Uterus (tissue), 2 donors: ENCODE data around the gene LRRC7.

Experiments
- POLR2A ChIP-seq, 2 donors: fragments of 450-650 bp; IDR thresholded peaks; one replicate each; pipeline ENCODE4 v1.6.1; 2016; ENCODE audit warnings: antibody characterized with exemption in 2 of 2, mild to moderate bottlenecking in 1 of 2, moderate library complexity in 1 of 2
- TF ChIP-seq, protein P1 (sequence below), 4 experiments: fragments of 200-600 bp in 2 of 4; fragments of 450-650 bp in 2 of 4; sonication (generic) in 2 of 4; IDR thresholded peaks; one replicate each; pipeline ENCODE4 v1.5.1; 2016 to 2019; ENCODE audit warnings: antibody characterized with exemption in 4 of 4, mild to moderate bottlenecking in 2 of 4, moderate library complexity in 1 of 4

DNA sequence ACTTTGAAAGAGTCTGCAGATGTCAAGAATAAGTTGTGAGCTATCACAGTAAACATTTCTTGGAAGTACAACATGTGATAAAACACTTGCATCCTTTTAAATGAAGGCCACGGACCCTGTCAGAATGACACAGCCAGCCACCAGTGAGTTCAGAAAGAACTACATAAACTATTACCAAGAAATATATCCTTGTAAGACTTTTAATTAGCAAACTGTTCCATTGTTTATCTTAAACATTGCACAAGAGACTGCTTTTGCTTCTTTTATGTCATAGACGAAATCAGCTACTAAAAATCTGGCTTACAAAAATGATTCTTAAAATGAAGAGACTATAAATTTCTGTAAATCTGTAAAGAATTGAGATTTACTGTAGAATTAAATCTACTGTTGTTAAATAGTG, 17.9 kb downstream of the LRRC7 start:
- TF ChIP-seq, protein P1, sequence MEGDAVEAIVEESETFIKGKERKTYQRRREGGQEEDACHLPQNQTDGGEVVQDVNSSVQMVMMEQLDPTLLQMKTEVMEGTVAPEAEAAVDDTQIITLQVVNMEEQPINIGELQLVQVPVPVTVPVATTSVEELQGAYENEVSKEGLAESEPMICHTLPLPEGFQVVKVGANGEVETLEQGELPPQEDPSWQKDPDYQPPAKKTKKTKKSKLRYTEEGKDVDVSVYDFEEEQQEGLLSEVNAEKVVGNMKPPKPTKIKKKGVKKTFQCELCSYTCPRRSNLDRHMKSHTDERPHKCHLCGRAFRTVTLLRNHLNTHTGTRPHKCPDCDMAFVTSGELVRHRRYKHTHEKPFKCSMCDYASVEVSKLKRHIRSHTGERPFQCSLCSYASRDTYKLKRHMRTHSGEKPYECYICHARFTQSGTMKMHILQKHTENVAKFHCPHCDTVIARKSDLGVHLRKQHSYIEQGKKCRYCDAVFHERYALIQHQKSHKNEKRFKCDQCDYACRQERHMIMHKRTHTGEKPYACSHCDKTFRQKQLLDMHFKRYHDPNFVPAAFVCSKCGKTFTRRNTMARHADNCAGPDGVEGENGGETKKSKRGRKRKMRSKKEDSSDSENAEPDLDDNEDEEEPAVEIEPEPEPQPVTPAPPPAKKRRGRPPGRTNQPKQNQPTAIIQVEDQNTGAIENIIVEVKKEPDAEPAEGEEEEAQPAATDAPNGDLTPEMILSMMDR (IDR thresholded peaks at IDR 0.05): no peak
- TF ChIP-seq POLR2A (IDR thresholded peaks at IDR 0.05): no peak
